ENCODE results near the gene RNF31. TPM values are rescaled to one million over a fixed set of nuclear protein-coding genes. Genes with fewer than 3 reads are reported as not detected.

The RNF31 gene
- total RNA-seq, 1 donor from 2014 or later, result 31.3 TPM

Small RNA genes lying within 50 kb of the gene (microRNA-seq; reads per million reads assigned to microRNA genes)
- not detected for gene MIR7703

Other genes starting within 250 kb of the RNF31 start
- 26.0 TPM for gene DHRS4, start 193.7 kb upstream of the RNF31 start, total RNA-seq
- gene DHRS4L2, start 158.6 kb upstream of the RNF31 start, total RNA-seq, result 26.2 TPM
- gene CARMIL3, start 95.5 kb upstream of the RNF31 start, total RNA-seq, result 0.05 TPM
- gene CPNE6, start 75.9 kb upstream of the RNF31 start, total RNA-seq, result 1.4 TPM
- 2.2 TPM for gene PCK2, start 53.2 kb upstream of the RNF31 start, total RNA-seq
- 54.1 TPM for gene DCAF11, start 32.7 kb upstream of the RNF31 start, total RNA-seq
- 2.4 TPM for gene NRL, start 32.5 kb upstream of the RNF31 start, total RNA-seq
- gene FITM1, start 16.8 kb upstream of the RNF31 start, total RNA-seq, result 112 TPM
- 61.3 TPM for gene PSME1, start 11.3 kb upstream of the RNF31 start, total RNA-seq
- gene EMC9, start 5.9 kb upstream of the RNF31 start, total RNA-seq, result 14.6 TPM
- gene PSME2, start 888 bp upstream of the RNF31 start, total RNA-seq, result 49.7 TPM
- 44.8 TPM for gene IRF9, start 13.8 kb downstream of the RNF31 start, total RNA-seq
- gene REC8, start 24.6 kb downstream of the RNF31 start, total RNA-seq, result 5.7 TPM
- 15.7 TPM for gene IPO4, start 41.3 kb downstream of the RNF31 start, total RNA-seq
- 19.1 TPM for gene TM9SF1, start 47.9 kb downstream of the RNF31 start, total RNA-seq
- gene TSSK4, start 58.2 kb downstream of the RNF31 start, total RNA-seq, result not detected
- gene CHMP4A, start 66.0 kb downstream of the RNF31 start, total RNA-seq, result 30.0 TPM
- 16.7 TPM for gene MDP1, start 68.6 kb downstream of the RNF31 start, total RNA-seq
- 167 TPM for gene NEDD8, start 84.9 kb downstream of the RNF31 start, total RNA-seq
- gene GMPR2, start 85.4 kb downstream of the RNF31 start, total RNA-seq, result 33.2 TPM
- gene TINF2, start 95.1 kb downstream of the RNF31 start, total RNA-seq, result 42.3 TPM
- gene TGM1, start 115.7 kb downstream of the RNF31 start, total RNA-seq, result 0.48 TPM
- gene RABGGTA, start 124.1 kb downstream of the RNF31 start, total RNA-seq, result 13.3 TPM
- gene DHRS1, start 152.3 kb downstream of the RNF31 start, total RNA-seq, result 8.5 TPM
- gene NOP9, start 152.4 kb downstream of the RNF31 start, total RNA-seq, result 28.3 TPM
- gene CIDEB, start 160.5 kb downstream of the RNF31 start, total RNA-seq, result 2.4 TPM
- gene LTB4R2, start 162.6 kb downstream of the RNF31 start, total RNA-seq, result 2.2 TPM
- 1.8 TPM for gene LTB4R, start 164.0 kb downstream of the RNF31 start, total RNA-seq
- 71.9 TPM for gene ADCY4, start 187.6 kb downstream of the RNF31 start, total RNA-seq
- gene RIPK3, start 192.5 kb downstream of the RNF31 start, total RNA-seq, result 3.5 TPM
- 13.3 TPM for gene NFATC4, start 220.7 kb downstream of the RNF31 start, total RNA-seq

All from cardiac septum (tissue), 1 donor.